HUDEP-2 (cell line): ENCODE measurements around the gene AMMECR1.
A peak's percentile ranks its signal among the peaks of the same experiment; 100 is the strongest.
"Not testable (repeated sequence)": the region's sequence is repeated elsewhere in the genome, so short reads cannot be mapped to it uniquely, and the experiment has no call there.

ENCODE experiments used
- DNase-seq, 76 experiments: peaks; one replicate each; lab custom pipeline; 2025; ENCODE audit not compliant: unreplicated experiment in 76 of 76; lab: John Stamatoyannopoulos, UW

The AMMECR1 gene

GRCh38 chrX:110265661-110266060 lies 52.2 kb downstream of the AMMECR1 start:
- DNase-seq, result peak in 1 of 76 experiments; percentile 0

GRCh38 chrX:110259117-110259516 lies 58.8 kb downstream of the AMMECR1 start:
- no peak for DNase-seq

- DNase-seq, result no peak
These were observed 59.3 kb downstream of the AMMECR1 start for GRCh38 chrX:110258552-110258951.

GRCh38 chrX:110257889-110258288 lies 60.0 kb downstream of the AMMECR1 start:
- no peak for DNase-seq

GRCh38 chrX:110252711-110253110 lies 65.2 kb downstream of the AMMECR1 start:
- DNase-seq, result no peak

GRCh38 chrX:110251961-110252360 lies 65.9 kb downstream of the AMMECR1 start:
- DNase-seq, result no peak

- peak in 1 of 76 experiments; percentile 3 for DNase-seq
These were observed 66.4 kb downstream of the AMMECR1 start for GRCh38 chrX:110251526-110251925.

- no peak for DNase-seq
These were observed 67.0 kb downstream of the AMMECR1 start for GRCh38 chrX:110250847-110251246.

GRCh38 chrX:110248578-110248977 lies 69.3 kb downstream of the AMMECR1 start:
- DNase-seq, result no peak

- DNase-seq, result no peak
These were observed 72.9 kb downstream of the AMMECR1 start for GRCh38 chrX:110245011-110245410.

- no peak for DNase-seq
These were observed 75.5 kb downstream of the AMMECR1 start for GRCh38 chrX:110242371-110242770.

GRCh38 chrX:110241816-110242215 lies 76.1 kb downstream of the AMMECR1 start:
- DNase-seq, result peak in 15 of 76 experiments; percentile 0 to 22 (median 1)

- DNase-seq, result peak in 63 of 76 experiments; percentile 0 to 65 (median 19)
These were observed 79.6 kb downstream of the AMMECR1 start for GRCh38 chrX:110238259-110238658.

GRCh38 chrX:110231485-110231884 lies 86.4 kb downstream of the AMMECR1 start:
- not testable (repeated sequence) for DNase-seq

GRCh38 chrX:110229497-110230111 lies 88.3 kb downstream of the AMMECR1 start:
- peak in 20 of 76 experiments; percentile 0 to 29 (median 2) for DNase-seq

- peak in 10 of 76 experiments; percentile 0 to 21 (median 0) for DNase-seq
These were observed 89.4 kb downstream of the AMMECR1 start for GRCh38 chrX:110228453-110228852.

GRCh38 chrX:110226931-110227330 lies 91.0 kb downstream of the AMMECR1 start:
- no peak for DNase-seq

- no peak for DNase-seq
These were observed 92.8 kb downstream of the AMMECR1 start for GRCh38 chrX:110224926-110225617.

- DNase-seq, result no peak
These were observed 95.2 kb downstream of the AMMECR1 start for GRCh38 chrX:110222497-110223257.

- DNase-seq, result no peak
These were observed 98.0 kb downstream of the AMMECR1 start for GRCh38 chrX:110219920-110220319.

- no peak for DNase-seq
These were observed 99.3 kb downstream of the AMMECR1 start for GRCh38 chrX:110218591-110218990.
